GM13977 (cell line): ENCODE data around the gene ARRDC2.

Source experiments
- DNase-seq: peaks from one replicate; pipeline ENCODE4 v3.0.0; 2012; ENCODE audit warnings: low spot score
- in situ Hi-C: fragments of 300-500 bp; cut with MboI; formaldehyde crosslinking; loops from one replicate; pipeline ENCODE4 v1.12.0; 2022; ENCODE audit warnings: low sequenced_read_pairs, low pct_unique_long_range_greater_than_20kb, mixed read lengths, inconsistent platforms; ENCODE audit not compliant: unreplicated experiment
- TF ChIP-seq, protein P1 (sequence below): IDR thresholded peaks from 2 replicates; pipeline ENCODE4 v1.5.1; 2012; ENCODE audit warnings: mild to moderate bottlenecking, control low read depth; ENCODE audit not compliant: insufficient read depth; ENCODE audit errors: extremely low read depth, missing control alignments

The ARRDC2 gene

DNA sequence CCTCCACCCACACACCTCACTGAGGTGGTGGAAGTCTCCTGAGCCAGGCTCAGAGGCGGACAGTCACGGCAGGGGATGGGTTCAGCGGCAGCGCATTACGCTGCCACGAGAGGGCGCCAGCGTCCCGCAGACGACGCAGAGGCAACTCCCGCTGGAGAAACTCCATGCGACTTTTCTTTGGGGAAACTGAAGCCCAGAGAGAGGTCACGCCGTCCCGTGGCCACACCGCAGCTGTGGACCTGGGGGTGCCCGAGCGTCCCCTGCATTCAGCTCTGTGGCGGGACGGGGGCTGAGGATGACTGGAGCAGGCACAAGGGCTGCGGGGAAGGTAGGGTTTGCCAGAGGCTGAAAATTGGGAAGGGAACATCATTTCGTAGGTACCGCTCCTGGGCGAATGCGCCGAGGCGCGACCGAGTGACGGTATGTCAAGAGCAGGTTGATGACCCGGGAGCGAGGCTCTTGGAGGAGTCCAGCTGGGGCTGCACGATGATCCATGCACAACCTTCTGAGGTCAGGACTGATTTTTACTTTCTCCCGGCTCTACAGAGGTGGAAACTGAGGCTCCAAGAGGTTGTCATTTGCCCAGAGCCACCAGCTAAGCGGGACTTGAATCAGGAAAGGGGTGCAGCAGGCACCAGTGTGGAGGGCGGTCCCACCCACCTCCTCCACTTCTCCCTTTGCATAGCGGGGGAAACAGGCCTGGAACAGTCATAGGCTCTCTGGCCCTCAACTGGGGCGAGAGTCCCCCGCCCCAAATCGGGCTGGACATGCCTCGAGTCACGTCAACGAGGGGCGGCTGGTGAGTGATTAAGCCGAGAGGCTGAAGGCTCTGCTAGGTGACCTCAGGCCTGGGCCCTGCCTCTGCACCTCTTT is 690 bp upstream of the ARRDC2 start:
- in situ Hi-C loops: loop anchor here (5.0 kb wide), 1 partner anchor 50 kb away; no protein-coding TSS in a partner anchor
- DNase-seq: peak; percentile 91
- TF ChIP-seq, protein P1, sequence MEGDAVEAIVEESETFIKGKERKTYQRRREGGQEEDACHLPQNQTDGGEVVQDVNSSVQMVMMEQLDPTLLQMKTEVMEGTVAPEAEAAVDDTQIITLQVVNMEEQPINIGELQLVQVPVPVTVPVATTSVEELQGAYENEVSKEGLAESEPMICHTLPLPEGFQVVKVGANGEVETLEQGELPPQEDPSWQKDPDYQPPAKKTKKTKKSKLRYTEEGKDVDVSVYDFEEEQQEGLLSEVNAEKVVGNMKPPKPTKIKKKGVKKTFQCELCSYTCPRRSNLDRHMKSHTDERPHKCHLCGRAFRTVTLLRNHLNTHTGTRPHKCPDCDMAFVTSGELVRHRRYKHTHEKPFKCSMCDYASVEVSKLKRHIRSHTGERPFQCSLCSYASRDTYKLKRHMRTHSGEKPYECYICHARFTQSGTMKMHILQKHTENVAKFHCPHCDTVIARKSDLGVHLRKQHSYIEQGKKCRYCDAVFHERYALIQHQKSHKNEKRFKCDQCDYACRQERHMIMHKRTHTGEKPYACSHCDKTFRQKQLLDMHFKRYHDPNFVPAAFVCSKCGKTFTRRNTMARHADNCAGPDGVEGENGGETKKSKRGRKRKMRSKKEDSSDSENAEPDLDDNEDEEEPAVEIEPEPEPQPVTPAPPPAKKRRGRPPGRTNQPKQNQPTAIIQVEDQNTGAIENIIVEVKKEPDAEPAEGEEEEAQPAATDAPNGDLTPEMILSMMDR: peak; percentile 99

DNA sequence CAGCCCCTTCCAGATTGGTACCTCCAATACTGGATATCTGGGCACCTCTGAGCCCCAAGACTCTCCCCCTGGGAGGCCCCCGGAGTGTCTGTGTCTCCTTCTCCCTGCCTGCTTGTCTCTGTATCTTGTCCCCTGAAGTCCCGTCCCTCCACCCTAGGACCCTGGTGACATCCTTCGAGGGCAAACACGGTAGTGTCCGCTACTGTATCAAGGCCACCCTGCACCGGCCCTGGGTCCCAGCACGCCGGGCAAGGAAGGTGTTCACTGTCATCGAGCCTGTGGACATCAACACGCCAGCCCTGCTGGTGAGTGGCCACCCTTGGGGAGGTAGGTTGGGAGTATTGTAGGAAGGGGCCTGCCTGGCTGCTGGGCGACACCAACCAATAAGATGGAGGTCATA is 844 bp downstream of the ARRDC2 start:
- no peak for DNase-seq
- TF ChIP-seq, protein P1: no peak
- in situ Hi-C loops: loop anchor here (5.0 kb wide), 1 partner anchor 48 kb away; no protein-coding TSS in a partner anchor

DNA sequence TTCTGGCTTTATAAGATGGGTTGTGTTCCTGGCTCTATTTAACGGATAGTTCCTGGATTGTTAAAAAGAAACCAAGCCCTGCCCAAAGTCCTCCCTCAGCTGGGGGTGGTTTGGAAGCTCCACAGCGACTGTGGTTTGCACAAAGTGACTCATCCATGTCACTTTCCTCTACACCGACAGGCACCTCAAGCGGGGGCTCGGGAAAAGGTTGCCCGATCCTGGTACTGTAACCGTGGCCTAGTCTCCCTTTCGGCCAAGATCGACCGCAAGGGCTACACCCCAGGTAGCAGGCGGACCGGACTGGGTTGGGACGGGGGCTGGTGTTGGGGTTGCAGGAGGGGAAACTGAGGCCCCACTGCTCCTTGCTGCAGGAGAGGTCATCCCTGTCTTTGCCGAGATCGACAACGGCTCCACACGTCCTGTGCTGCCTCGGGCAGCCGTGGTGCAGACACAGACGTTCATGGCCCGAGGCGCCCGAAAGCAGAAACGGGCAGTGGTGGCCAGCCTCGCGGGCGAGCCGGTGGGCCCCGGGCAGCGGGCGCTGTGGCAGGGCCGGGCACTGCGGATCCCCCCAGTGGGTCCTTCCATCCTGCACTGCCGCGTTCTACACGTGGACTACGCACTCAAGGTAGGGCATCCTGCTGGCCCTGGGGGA is 1.6 kb downstream of the ARRDC2 start:
- in situ Hi-C loops: loop anchor here (5.0 kb wide), 1 partner anchor 48 kb away; no protein-coding TSS in a partner anchor
- TF ChIP-seq, protein P1: no peak
- DNase-seq: no peak

DNA sequence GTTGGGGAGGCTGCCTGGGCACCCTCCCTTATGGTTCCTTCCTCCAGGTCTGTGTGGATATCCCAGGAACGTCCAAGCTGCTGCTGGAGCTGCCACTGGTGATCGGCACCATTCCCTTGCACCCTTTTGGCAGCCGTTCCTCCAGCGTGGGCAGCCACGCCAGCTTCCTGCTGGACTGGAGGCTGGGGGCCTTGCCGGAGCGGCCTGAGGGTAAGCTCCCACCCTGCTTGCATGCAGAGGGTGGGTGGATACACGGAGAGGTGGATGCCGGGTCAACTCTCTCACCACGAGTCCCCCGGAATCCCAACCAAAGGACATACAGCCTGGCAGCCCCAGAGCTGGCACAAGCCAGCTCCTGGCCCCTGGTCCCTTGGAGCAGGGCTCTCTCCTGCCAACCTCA is 2.2 kb downstream of the ARRDC2 start:
- DNase-seq: no peak
- in situ Hi-C loops: no loop called here
- TF ChIP-seq, protein P1: no peak

DNA sequence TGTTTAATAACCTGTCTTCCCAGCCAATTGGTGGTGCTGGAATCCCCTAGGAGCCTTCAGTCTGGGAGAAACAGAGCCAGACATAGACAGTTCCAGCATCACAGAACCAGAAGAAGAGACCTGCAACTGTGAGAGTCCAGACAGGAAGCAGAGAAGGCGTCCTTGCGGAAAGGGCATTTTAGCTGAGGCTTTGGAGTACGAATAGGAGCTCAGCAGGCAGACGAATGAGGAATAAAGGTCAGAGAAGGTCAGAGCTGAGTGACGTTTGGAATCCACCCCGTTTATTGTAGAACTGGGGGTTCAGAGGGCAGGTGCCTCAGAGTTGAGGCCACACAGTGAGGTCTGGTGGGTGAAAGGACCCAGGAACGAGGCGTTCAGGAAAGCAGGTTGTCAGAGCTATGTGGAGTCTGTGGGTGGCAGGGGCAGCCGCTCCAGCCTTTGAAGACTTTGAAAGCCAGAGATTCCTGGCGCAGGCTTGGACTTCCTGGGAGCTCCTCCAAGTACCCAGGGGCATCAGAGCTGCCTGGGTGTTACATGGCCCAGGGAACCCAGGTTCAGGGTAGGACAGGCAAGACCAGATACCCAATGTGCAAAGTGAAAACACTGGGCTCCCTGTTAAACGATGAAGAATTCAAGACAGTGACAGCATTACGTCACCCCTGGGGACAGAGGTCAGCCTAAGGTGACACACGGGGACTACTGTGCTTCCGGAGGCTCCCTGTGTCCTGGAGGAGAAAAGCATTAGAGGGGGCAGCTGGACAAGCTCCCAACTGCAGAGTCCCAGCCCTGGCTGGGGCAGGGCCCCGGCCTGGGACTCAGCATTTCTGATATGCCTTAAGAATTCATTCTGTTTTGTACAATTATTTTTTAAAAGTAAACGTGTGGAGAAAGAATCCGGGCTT is 5.5 kb downstream of the ARRDC2 start:
- peak; percentile 4 for DNase-seq
- in situ Hi-C loops: no loop called here
- TF ChIP-seq, protein P1: no peak

DNA sequence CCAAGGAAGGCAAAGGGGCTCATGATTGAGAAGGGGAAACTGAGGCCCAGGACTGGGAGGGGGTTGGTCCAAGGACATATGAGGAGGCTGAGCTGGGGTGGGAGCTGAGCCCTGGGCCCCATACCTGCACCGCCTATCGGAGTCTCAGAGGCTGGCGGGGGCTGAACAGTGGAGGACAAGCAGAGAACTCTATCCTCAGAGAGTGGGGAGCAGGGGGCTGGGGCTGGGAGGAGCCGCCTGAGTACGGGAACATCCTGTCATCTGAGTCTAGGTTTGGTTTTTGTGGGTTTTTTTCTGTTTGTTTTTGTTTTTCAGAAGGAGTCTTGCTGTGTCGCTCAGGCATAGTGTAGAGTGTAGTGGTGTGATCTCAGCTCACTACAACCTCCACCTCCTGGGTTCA is 6.2 kb downstream of the ARRDC2 start:
- in situ Hi-C loops: no loop called here
- DNase-seq: no peak
- TF ChIP-seq, protein P1: no peak
